H4 (cell line): ENCODE data around the gene IL24. TPM values are rescaled to one million over a fixed set of nuclear protein-coding genes. Genes with fewer than 3 reads are reported as not detected.
A peak's percentile ranks its signal among the peaks of the same experiment; 100 is the strongest.

Experiments
- DNase-seq: peaks from one replicate; pipeline ENCODE4 v3.0.0-alpha.2; 2015; ENCODE audit warnings: low spot score
- total RNA-seq: library from RNA; depleted of rRNA; stranded (reverse); fragments of >200 nt; shearing (Covaris generic); gene quantifications from 2 replicates; pipeline ENCODE4 v1.2.3, GENCODE V29; 2014

Gene IL24
- total RNA-seq, 1 experiment from 2014 or later: 1.1 TPM

DNA sequence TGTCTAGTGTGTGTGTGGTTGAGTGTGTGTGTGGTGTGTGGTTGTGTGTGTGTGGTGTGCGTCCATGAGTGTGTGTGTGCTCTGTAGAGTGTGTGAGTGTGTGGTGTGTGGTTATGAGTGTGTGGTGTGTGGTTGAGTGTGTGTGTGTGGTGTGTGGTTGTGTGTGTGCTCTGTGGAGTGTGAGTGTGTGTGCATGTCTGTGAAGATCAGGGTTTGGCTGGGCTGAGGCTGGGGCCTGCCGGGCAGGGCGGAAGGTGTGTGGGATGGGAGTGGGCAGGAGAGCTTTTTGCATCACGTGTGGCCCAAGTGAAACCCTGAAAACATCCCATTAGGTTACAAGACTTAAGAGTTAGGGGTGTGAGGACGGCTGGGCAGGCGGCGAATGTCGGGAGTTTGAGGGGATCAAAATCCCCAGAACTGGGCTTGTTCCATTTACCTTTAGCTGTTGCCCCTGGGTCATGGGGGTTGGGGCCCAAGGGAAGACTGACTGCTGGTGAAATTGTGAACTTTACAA is 27.4 kb downstream of the IL24 start:
- no peak for DNase-seq

DNA sequence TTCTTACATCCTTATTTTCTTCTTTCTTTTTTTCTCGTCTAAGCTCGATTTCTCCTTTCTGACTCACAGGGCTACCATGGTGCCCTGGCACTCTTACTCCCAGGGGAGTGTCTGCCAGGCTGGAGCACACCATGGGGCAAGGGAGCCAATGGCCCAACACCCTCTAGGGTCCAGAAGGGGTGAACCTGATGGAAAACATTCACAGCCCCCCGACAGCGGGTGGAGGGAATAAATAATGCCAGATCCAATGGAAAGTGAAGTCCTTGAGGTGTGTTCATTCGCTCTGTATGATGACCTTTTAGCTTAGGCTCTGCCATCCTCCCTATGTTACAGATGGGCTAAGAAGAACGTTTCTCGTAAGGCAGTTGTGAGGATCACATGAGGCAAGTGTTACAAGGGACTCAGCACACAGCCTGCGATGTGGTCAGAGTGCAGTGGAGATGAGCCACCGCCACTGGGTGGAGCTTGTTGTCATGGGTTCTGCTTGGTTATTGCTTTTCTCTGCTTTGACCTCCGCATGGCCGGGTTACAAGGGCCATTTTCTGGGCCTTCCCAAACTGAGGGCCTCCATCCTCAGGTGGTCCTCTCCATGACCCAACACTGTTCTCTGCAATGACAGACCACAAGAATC is 28.0 kb downstream of the IL24 start:
- DNase-seq: no peak

DNA sequence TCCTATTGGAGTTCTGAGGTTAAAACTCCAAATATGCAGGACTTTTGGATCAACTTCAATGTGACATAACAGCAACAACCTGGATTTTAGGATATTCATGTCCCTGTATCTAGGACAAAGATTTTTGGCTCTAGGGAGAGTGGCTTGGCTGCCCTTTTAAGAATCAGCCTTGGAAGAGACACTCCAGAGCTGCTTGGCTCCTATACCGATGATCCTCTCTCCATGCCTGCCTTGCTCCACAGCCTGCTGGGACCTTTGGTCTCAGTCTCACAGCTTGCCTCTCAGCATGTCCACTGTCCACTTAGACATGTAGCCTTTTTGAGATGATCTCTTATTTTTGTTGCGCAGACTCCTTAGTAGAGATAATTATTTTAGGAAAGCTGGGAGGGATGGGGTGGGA is 29.0 kb downstream of the IL24 start:
- no peak for DNase-seq

DNA sequence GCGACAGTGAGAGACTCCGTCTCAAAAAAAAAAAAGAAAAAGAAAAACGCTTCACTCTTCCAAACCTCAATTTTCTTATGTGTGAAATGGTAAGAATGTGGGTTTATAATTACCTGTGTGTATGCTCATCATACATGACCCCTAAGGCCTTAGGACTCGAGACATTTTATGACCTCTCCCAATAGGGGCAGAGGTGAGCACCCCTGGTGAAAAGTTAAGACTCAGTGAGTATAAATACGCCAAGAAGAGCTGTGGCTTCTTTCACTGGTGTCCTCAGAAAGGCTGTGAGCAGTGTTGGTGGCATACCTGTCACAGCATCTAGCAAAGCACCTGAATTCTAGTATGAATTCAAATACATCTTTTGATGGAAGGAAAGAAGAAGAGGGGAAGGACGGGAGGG is 32.3 kb downstream of the IL24 start:
- no peak for DNase-seq

DNA sequence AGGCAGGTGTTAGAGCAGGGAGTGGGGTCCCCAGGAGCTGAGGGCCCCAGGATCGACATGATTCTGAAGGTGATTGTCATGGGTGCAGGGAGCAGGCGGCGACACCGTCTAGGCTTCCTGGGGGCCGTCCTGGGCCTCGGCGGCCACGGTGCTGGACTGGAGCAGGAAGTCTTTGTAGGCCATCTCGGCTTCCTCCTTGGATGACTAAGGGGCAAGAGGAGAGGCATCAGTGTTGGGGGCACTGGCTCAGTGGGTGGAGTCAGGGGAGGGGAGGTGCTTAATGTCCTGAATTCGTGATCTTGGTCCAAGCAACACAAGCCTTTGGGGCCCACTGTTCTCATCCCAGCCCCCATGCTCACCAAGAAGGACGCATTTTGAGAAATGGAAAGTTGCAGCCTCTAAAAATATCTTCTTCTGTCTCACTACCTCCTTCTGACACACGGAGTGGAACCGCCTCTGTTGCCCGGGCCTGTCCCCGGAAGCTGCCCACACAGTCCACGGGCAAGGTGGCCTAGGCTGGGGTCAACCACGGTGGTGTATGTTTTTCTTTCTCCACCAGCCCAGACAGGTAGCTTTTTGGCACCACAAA is 33.1 kb downstream of the IL24 start:
- no peak for DNase-seq

DNA sequence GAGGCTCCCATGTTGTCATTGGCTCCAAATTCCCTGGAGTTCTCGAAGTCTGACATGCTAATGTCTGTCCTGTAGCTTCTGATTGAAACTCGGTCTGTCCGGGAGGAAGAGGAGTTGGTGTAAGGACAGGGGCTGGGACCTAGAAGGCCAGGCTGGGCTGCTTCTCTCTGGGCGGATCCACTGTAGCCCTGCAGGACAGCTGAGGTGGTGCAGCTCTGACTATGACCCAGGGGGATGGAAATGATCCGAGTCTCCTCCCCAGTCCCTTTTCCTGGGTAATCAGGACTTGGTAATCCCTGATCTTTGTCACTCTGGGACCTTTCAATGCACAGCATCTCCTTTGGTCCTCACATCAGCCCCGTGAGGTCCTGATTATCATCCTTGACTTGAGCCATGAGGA is 34.5 kb downstream of the IL24 start:
- DNase-seq: no peak

DNA sequence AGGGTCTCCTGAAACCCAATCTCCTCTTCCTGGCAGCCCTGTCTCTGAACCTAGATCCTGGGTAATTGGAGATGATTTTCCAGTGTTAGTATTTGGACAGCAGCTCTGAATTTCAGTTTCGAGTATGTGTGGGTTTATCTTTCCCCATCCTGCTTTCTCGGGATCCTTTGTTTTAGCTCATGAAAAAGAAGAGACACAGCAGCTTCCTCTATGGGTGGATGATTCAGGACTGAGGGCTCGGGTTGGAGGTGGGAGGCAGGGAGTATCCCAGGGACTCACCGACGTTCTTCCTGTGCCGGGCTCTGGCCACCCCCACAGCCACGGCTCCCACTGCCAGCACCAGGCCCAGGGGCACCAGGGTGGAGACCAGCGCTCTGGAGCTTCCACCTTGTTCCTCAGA is 34.9 kb downstream of the IL24 start:
- DNase-seq: no peak

DNA sequence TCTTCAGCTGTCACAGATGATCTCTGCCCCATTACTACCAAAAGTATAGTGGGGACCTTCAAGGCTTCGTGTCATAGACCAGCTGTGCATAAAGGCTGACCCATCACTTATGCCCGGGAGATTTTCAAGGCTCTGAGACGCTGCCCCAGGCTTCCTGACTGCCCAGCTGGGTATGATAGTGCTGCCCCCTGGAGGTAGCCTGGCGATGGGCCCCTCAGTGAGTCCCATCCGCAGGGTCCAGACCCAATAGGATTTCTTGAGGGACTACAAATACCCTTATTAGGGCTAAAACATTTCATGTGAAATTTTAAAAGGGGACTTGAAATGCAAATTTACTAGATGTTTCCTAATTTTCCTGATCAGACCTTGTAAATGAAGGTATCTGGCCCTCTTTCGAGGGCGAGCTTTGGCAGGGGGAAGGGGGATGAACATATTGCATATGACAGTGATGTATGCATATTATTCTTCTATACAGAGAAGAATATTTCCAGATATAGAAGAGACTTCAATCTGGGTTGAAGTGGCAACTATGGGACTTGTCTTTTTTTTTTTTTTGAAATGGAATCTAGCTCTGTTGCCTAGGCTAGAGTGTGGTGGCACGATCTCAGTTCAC is 36.2 kb downstream of the IL24 start:
- DNase-seq: peak; percentile 25

DNA sequence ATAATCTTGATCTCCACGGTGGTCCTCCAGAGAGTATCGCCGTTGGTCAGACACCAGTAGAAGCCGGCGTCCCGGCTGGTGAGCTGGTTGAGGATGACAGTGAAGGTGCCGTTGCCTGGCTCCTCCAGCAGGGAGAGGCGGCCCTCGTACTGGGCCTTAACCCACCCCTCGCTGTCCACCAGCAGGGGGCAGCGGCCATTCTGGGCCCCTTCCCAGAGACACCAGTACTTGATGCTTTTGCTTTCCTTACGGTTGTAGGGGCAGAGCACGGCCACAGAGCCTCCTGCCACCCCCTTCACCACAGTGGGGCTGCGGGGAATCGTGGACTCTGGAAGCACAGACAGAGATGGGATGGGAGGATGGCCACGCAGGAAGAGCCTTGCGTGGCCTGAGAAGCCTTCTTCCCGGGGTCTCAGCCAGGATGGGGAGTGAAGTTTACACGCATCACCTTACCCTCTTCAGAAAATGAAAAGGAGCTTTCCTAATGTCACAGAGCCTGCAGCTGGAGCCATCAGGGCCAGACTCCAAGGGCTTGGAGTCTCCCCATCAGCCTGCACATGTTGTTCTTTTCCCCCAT is 38.3 kb downstream of the IL24 start:
- DNase-seq: peak; percentile 41

DNA sequence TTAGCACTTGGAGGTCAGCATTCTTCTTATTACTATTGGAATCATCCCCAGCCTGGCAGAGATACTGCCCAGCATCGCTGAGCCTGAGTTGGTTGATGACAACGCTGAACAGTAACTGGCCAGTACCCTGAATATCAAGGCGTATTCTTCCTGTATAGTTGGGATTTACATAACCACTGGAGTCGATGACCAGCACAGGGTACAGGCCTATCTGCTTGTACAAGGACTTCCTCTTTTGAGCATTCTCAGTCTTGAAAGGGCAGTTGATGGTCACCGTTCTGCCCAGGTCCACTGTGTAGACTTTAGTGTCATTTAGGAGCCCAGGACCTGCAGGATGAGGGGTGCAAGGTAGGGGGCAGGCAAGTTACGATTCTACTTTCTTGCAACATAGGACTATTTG is 40.2 kb downstream of the IL24 start:
- no peak for DNase-seq

DNA sequence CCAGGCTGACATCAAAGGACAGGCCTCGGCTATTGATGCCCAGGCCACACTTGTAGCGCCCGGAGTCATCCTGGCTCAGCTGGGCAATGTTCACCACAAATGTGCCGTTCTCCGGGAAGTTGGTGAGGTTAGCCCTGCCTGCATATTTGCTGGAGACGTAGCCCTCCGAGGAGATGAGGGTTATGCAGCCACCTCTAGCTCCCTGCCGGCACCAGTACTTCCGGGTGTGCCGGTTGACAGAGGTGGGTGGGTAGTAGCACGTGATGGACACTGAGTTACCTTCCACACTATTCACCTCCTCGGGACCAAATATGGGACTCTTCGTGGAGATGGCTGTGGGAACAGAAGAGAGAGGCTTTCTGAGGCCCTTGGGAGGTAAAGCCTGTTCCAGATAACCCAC is 41.9 kb downstream of the IL24 start:
- DNase-seq: no peak

DNA sequence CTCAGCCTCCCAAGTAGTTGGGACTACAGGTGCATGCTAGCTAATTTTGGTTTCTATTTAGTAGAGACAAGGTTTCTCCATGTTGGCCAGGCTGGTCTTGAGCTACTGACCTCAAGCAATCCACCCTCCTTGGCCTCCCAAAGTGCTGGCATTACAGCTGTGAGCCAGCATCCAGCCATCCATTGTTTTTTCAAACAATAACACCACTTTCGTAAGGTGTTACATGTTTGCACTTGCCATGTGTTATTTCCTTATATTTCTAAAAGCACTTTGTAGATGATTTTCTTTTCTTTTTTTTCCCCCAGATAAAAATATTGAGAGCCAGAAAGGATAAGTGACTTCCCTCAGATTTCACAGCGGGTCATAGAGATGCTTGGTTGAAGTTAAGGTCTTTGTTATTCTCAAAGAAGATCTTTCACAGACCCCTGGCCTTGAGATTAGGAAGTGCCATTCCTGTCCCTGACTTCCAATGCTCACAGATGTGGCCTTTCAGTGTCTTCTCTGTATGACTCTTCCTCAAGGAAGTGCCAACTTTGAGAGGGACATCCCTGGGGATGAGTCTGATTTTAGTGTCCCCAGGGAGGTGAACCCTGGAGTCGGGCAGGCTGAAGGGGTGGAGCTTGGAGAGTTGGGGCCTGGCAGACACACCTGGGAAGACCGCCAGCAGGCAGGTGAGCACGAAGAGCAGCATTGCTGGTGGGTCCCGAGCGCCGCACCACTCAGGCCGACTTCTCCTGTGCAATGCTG is 42.8 kb downstream of the IL24 start:
- DNase-seq: no peak

DNA sequence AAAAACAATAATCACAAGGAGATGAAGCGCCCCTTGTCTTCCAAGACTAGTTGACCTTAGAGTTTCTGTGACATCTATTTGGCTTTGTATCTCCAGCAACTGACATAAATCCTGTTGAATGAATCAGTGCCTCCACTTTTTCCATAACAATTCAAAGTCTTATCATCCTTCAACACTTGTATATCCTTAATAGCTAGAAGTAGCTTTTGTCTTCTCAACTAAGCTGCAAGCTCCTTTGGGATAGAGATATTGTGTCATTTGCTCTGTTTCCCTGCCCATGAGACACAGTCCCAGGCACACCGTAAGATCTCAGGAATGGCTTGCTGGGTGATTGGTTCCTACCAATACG is 43.3 kb downstream of the IL24 start:
- DNase-seq: no peak

DNA sequence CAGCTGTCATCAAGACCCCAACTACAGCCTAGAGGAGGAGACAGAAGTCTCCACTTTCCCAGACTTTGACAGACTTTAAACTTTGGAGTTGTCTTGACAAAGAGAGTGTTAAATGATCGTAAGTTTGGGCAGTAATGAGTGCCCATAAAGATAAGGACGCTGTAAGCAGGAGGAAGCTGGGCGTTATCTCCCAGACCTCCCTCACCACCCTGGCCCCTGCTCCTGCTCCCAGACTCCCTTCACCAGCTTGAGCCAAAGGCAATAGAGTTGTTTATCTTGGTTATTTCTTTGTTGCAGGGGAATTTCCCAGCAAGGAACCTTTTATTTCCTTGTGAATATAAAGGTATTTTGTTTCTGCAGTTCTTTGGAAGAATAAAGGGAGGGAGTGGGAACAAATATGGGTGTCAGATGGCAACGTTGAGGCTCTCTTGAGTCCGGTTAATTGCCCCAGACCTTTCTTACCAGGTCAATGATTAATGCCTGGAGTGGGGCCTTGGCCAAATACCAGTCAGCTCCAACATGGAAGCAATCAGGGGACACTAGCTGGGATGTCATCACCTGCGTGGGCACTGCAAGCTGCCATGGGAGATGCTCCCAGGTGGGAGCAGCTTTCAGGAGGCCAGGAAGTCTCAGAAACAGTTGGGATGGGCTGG is 44.6 kb downstream of the IL24 start:
- no peak for DNase-seq

DNA sequence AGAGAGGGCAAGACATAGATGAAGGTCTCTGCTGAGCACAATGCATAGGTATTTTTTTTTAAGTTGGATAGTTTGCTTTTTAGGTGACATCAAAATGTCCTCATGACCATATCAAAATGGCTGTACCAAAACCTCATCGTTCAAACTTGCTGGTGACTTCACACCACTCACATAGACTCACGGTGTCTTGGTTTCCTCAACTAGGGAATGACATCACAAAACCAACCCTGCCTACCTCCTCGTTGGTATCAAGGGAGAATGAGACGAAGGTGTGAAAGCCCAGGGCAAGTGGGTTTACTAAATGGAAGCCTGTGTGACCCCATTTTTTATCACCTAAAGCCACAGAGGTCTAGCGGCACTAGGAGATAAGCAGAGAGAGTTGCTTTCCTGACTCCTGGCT is 47.5 kb downstream of the IL24 start:
- DNase-seq: no peak

DNA sequence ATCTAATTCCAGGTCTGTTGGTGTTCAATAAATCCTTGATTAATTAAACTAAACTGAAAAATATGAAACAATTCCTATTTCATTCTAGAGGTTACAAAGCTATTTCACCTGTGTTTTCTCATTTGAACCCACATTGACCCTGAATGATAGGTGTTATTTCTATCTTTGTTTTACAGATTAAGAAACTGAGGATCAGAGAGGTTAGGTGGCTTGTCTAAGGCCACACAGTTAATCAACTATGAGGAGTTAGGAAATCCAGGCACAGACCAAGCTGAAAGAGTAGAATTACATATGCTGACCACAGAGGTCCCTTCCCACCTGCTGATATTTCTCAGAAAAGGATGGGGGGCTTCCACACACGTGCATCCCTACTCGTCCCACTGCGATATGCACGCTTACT is 48.5 kb downstream of the IL24 start:
- no peak for DNase-seq

DNA sequence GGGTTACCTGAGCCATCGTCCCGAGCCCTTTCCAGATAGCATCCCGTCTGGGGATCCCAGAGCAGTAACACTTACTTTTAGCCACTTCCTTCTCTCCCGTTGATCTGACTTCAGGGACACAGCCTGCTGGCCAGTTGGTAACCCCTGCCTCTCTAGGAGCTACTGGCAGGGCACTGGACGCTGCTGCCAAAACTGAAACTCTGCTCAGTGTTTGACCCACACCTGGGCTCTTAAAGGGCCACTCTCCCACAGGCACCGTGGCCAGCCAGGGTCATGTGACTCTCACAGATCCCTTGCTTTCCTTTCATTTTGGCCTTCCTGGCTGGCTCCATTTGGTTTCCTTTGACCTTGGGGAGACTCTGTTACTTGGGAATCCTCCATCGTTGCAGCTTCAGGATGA is 49.0 kb downstream of the IL24 start, which contains the start of gene PIGR:
PIGR (minus strand) TSS at position 206 of the 400 bp plus-strand sequence. CDS start 5,935 bp downstream, outside the sequence.
- DNase-seq: no peak

DNA sequence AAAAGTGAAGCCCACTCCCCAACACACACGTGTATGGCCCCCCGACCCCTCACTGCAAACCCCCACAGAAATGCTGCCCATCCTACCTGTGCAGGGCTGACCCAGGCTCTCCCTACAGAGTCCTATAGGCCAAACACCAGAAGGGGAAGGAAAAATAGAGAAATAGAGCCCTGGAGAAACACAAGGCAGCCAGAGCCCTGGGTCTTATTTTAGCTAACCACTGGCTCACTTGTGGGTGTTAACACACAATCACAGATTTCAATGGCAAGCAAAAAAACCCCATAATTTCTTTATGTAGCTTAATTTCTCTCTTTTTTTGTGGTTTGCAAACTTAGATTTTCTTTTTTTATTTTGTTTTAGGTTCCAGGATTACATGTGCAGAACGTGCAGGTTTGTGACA is 50.0 kb downstream of the IL24 start:
- no peak for DNase-seq

DNA sequence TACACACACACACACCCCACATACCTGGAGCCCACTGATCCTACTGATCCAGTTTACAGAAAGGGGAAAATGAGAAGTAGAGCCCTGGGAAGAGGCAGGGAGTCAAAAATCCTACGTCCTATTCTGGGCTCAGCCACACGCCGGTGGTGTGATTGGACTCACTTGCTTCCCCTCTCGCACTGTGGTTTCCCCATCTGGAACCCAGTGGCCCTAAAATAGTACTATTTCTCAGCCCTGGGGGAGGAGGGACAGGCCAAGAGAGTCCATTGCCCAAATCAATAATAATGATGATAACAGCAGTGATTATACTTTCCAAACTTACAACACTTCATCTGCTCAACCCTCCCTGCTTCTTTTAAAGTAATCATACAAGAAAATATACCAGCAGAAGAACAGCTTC is 52.0 kb downstream of the IL24 start:
- no peak for DNase-seq

DNA sequence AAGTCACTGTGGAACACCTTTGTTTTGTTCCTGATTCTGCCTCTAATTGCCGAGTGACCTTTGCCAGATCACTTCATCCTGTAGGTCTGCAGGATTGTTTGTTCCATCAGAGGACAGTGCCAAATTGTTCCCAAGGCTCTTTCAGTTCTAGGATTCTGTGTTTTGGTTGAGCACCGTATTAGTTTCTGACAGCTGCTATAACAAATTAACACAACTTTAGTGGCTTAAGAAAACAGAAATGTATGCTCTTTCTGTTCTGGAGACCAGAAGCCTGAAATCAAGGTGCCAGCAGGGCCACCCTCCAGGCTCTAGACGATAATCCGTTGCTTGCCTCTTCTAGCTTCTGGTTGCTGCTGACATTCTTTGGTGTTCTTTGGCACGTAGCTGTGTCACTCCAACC is 52.4 kb downstream of the IL24 start:
- no peak for DNase-seq

DNA sequence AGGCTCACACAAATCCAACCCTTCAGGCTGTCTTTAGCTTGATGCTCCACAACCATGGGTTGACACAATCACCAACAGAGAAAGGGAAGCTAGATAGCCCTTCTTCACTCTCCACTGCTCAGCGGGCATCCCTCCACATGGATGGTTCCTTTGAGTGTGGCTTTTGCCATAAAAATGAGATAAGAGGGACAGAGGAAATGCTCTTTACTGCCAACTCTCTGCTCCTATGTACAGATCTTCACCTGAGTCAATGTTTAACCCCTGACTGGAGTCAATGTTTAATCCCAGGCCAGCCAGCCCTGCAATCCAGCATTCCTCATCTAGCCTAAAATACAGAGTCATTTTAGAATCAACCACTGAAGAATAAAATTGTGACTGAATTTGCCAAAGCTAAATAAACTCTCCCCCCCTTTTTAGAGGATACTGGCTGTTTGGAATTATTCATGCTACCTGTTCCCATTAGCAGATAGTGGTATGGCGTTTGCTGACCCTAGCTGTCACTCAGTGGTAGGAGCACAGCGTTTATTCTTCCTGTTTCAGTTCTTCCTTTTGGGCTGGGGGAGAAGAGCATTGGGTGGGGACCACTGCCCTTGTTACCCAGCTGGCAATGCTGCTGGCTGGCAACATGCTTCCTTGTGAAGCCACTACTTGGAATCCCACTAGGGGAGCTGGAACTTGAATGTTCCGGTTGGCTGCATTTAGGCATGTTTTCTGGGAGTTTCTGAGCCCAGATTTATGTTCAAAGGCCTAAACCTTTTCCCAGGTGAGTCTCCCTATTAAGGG is 54.3 kb downstream of the IL24 start:
- DNase-seq: no peak
